GM23248 (cell line): Measurements from ENCODE around the gene TNFRSF12A. TPM values are rescaled to one million over a fixed set of nuclear protein-coding genes. Genes with fewer than 3 reads are reported as not detected.

Experiments used
- DNase-seq: peaks from one replicate; pipeline ENCODE4 v3.0.0-alpha.2; 2015
- H2AFZ ChIP-seq: fragments of 200-600 bp; sonication (generic); 2 replicates; pipeline ENCODE4 v1.6.1; 2016; ENCODE audit warnings: antibody characterized with exemption
- H3F3A ChIP-seq: fragments of 200-600 bp; sonication (generic); 2 replicates; pipeline ENCODE4 v1.6.1; 2016; ENCODE audit warnings: mild to moderate bottlenecking, antibody characterized with exemption, mixed run types; ENCODE audit not compliant: insufficient read depth
- H3K27ac ChIP-seq: fragments of 200-600 bp; sonication (generic); 2 replicates; pipeline ENCODE4 v1.5.1; 2016; ENCODE audit warnings: mild to moderate bottlenecking
- H3K27me3 ChIP-seq: fragments of 200-600 bp; sonication (generic); replicated peaks from 2 replicates; pipeline ENCODE4 v1.6.1; 2016; ENCODE audit warnings: mild to moderate bottlenecking; ENCODE audit not compliant: insufficient read depth
- H3K36me3 ChIP-seq: fragments of 200-600 bp; sonication (generic); 2 replicates; pipeline ENCODE4 v1.6.1; 2016; ENCODE audit warnings: low read depth, mild to moderate bottlenecking
- H3K4me1 ChIP-seq: fragments of 200-600 bp; sonication (generic); 2 replicates; pipeline ENCODE4 v1.6.1; 2016; ENCODE audit warnings: mild to moderate bottlenecking; ENCODE audit not compliant: insufficient read depth
- H3K4me2 ChIP-seq: fragments of 200-600 bp; sonication (generic); one replicate; pipeline ENCODE4 v1.6.1; 2016; ENCODE audit warnings: mild to moderate bottlenecking; ENCODE audit not compliant: unreplicated experiment
- H3K4me3 ChIP-seq: fragments of 200-600 bp; sonication (generic); 2 replicates; pipeline ENCODE4 v1.5.1; 2016; ENCODE audit warnings: mild to moderate bottlenecking
- H3K79me2 ChIP-seq: fragments of 200-600 bp; sonication (generic); 2 replicates; pipeline ENCODE4 v1.6.1; 2016; ENCODE audit warnings: mild to moderate bottlenecking; ENCODE audit not compliant: insufficient read depth
- H3K9ac ChIP-seq: fragments of 200-600 bp; sonication (generic); 2 replicates; pipeline ENCODE4 v1.6.1; 2016; ENCODE audit warnings: mild to moderate bottlenecking
- H3K9me2 ChIP-seq: fragments of 200-600 bp; sonication (generic); 2 replicates; pipeline ENCODE4 v1.6.1; 2016; ENCODE audit warnings: mixed run types, mild to moderate bottlenecking, moderate library complexity; ENCODE audit not compliant: insufficient read depth
- H3K9me3 ChIP-seq: fragments of 200-600 bp; sonication (generic); one replicate; pipeline ENCODE4 v1.6.1; 2017; ENCODE audit warnings: low read depth
- H4K20me1 ChIP-seq: fragments of 200-600 bp; sonication (generic); 2 replicates; pipeline ENCODE4 v1.6.0; 2016; ENCODE audit not compliant: insufficient read depth
- EZH2 ChIP-seq: fragments of 200-600 bp; sonication (generic); IDR thresholded peaks from 2 replicates; pipeline ENCODE4 v1.6.1; 2018; ENCODE audit warnings: antibody characterized with exemption, mild to moderate bottlenecking; ENCODE audit not compliant: insufficient read depth, poor library complexity, severe bottlenecking
- EZH2phosphoT487 ChIP-seq: fragments of 200-600 bp; sonication (generic); IDR thresholded peaks from 2 replicates; pipeline ENCODE4 v1.6.1; 2018; ENCODE audit warnings: antibody characterized with exemption, moderate library complexity, mild to moderate bottlenecking, low read depth; ENCODE audit not compliant: insufficient read depth
- WGBS, 2 experiments: methylation state at CpG; one replicate each; pipeline ENCODE4 v1.1.6; 2015 to 2017; ENCODE audit warnings: low lambda C conversion rate in 2 of 2, low coverage in 1 of 2; ENCODE audit errors: missing lambda C conversion rate in 2 of 2; 5-methylcytosine and 5-hydroxymethylcytosine counted together
- in situ Hi-C: fragments of 300-500 bp; cut with MboI; formaldehyde crosslinking; loops from 2 replicates; pipeline ENCODE4 v1.15.0; 2020
- polyA plus RNA-seq: library from polyadenylated mRNA; unstranded; fragments of >200 nt; fragmentation: Nextera tagmentation; extraction: Ambion mirVana; gene quantifications from 2 replicates; pipeline ENCODE4 v1.2.1, GENCODE V29; 2016
- total RNA-seq: library from RNA; depleted of rRNA; stranded (reverse); fragments of >200 nt; shearing (Covaris generic); gene quantifications from 2 replicates; pipeline ENCODE4 v1.2.3, GENCODE V29; 2014

Gene TNFRSF12A
- total and polyA plus RNA-seq, 2 experiments from 2014 or later = 735 to 864 TPM

DNA sequence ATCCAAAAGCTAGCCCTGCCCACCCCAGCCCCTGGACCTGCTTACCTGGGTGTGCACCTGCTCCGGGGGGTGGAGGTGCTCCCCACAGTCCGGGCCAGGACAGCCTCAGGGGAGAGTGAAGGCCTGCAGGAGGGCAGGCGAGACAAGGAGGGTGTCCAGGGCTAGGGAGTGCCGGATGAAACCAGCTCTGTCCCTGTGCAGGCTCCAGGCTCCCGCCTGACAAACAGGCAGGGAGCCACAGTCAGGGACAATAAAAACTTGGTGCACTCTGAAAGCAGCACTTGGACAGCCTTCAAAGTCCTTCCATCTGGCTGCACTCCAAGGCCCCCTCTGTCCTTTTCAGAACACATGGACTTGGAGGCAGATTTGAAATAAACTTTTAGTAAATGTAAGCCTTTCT lies 47.1 kb upstream of the TNFRSF12A start:
- TF ChIP-seq EZH2phosphoT487 (no peak), EZH2 (no peak)
- no peak overlapping the region for H3K9ac ChIP-seq
- H3K27ac ChIP-seq = no peak overlapping the region
- H2AFZ ChIP-seq = no peak overlapping the region
- H3K4me3 ChIP-seq = no peak overlapping the region
- no peaks in the 10 kb centered on the region for H3K36me3 ChIP-seq
- H3K4me2 ChIP-seq = no peak overlapping the region
- H3K9me2 ChIP-seq = no peaks in the 10 kb centered on the region
- H3K27me3 ChIP-seq = 0 out of 2 replicates have a peak, but pooled peaks cover under 1% of the 10 kb centered on the region
- no peaks in the 10 kb centered on the region for H3F3A ChIP-seq
- no peak for DNase-seq
- in situ Hi-C loops = no loop called here
- 92 to 93% methylated on average over 5 of the region's 5 CpGs for WGBS, 2 experiments
- no peaks in the 10 kb centered on the region for H3K79me2 ChIP-seq
- H3K9me3 ChIP-seq = no peaks in the 10 kb centered on the region
- H3K4me1 ChIP-seq = no peaks in the 10 kb centered on the region
- no peaks in the 10 kb centered on the region for H4K20me1 ChIP-seq

DNA sequence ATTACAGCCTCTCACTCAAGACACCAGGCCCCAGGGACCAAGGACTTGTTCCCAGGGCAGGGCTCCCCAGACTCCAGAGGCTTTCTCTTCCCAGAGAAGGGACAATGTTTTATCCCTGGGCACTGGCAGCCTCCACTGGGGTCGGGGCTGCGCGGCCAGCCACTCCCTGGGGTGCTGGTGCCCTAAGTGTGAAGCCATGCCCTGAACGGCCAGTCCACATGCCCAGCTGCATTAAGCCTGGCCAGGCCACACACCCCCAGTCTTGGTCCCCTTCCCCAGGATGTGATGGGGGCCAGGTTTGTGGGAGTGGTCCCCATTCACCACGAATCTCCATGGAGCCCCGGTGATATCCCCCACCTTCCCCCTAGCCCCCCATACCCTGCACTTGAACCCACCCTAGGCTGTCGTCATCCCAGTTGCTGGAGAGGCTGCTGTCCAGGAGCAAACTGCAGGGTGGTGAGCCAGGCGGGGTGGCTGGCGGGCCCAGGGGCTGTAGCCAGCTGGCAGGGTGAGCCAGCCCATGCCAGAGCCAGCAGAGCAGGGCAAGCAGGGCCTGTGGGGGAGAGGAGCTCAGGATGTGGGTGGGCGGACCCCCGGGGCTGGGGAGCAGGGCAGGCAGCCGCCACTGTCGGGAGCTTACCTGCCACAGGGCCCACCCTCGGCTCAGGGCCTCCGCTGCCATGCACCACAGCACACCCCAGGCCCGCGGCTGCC lies 46.4 kb upstream of the TNFRSF12A start:
- no peaks in the 10 kb centered on the region for H4K20me1 ChIP-seq
- no peaks in the 10 kb centered on the region for H3F3A ChIP-seq
- no peak overlapping the region for H2AFZ ChIP-seq
- no peak overlapping the region for H3K4me3 ChIP-seq
- H3K27me3 ChIP-seq = no peaks in the 10 kb centered on the region
- H3K4me2 ChIP-seq = no peak overlapping the region
- no peak for TF ChIP-seq EZH2
- TF ChIP-seq EZH2phosphoT487 = no peak
- in situ Hi-C loops = no loop called here
- no peaks in the 10 kb centered on the region for H3K4me1 ChIP-seq
- H3K9ac ChIP-seq = no peak overlapping the region
- no peaks in the 10 kb centered on the region for H3K9me2 ChIP-seq
- no peaks in the 10 kb centered on the region for H3K9me3 ChIP-seq
- no peaks in the 10 kb centered on the region for H3K79me2 ChIP-seq
- H3K36me3 ChIP-seq = no peaks in the 10 kb centered on the region
- H3K27ac ChIP-seq = no peak overlapping the region
- whole genome bisulfite sequencing, 2 experiments = 90 to 96% methylated on average over 13 to 15 of the region's 17 CpGs
- DNase-seq = no peak

DNA sequence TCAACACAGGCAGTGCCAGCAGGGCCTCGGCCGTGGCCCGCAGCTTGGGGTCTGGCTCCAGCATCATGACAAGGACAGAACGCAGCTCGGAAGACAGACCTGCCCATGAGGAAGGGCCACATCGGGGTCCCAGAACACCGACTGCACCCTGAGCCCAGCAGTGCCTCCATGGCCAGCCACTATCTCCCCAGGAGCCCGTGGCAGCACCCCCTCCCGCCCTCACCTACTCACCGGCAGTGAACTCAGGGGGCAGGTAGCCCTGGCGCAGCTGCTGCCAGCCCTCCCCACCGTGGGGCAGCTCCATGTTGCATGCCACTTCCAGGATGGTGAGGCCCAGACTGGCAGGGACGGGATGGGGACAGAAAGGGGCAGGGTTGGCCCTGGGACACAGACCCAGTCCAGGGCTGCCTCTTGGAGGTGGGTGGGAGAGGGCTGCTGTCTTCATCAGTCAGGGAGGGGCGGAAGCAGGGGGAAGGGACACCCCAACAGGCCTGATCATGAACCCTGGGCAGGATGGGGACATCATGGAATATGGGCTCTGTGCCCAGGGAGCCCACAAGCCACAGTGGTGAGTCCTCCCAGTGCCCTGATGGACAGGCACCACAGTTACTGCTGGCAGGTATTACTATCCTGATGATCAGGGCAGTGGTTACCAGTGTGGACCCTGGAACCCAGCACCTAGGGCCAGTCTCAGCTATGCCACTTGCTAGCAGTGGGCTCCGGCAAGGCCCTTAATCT lies 45.7 kb upstream of the TNFRSF12A start:
- no peaks in the 10 kb centered on the region for H3K36me3 ChIP-seq

DNA sequence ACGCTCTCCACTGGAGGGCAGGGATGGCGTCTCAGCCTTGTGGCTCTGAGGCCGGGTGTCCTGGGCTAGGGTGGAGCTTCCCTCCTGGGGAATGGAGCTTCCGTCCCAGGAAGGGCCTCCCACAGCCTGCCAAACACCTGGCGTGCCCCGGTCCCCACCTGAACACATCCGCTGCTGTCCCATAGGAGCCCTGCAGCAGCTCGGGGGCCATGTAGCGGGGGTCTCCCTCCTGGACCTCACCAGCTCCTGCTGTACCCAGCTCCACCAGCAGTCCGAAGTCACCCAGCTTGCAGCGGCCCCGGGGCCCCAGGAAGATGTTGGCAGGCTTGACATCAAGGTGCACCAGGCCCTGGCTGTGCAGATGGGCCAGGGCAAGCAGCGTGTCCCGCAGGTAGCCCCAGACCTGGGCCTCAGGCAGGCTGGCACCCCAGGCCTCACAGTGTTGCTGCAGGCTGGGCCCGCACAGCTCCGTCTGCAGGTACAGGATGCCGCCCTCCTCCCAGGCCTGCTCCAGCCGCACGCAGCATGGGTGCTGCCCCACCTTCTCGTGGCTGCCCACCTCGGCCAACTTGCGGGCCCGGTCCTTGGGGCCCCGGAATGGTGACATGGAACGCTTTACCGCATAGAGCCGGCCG lies 44.9 kb upstream of the TNFRSF12A start:
- Histone ChIP-seq H3K4me2 (no peak overlapping the region), H3K27ac (no peak overlapping the region), H3K4me1 (no peaks in the 10 kb centered on the region), H3K36me3 (no peaks in the 10 kb centered on the region), H3K9ac (no peak overlapping the region), H4K20me1 (no peaks in the 10 kb centered on the region), H3K79me2 (no peaks in the 10 kb centered on the region), H3K9me2 (no peaks in the 10 kb centered on the region), H3F3A (no peaks in the 10 kb centered on the region), H3K27me3 (no peaks in the 10 kb centered on the region), H3K9me3 (no peaks in the 10 kb centered on the region), H2AFZ (no peak overlapping the region), H3K4me3 (no peak overlapping the region)
- WGBS, 2 experiments = 92 to 96% methylated on average over 27 to 28 of the region's 28 CpGs
- in situ Hi-C loops = no loop called here
- no peak for TF ChIP-seq EZH2phosphoT487
- no peak for TF ChIP-seq EZH2
- DNase-seq = no peak

More for the DNA sequence above, 45.7 kb upstream of the TNFRSF12A start:
- no peaks in the 10 kb centered on the region for H3K9me2 ChIP-seq
- H3K27ac ChIP-seq = no peak overlapping the region
- H3K9me3 ChIP-seq = no peaks in the 10 kb centered on the region
- H3K9ac ChIP-seq = no peak overlapping the region
- DNase-seq = no peak
- no peaks in the 10 kb centered on the region for H3K27me3 ChIP-seq
- H4K20me1 ChIP-seq = no peaks in the 10 kb centered on the region
- WGBS, 2 experiments = 96 to 98% methylated on average over 11 to 12 of the region's 15 CpGs
- no peaks in the 10 kb centered on the region for H3K4me1 ChIP-seq
- H3K4me3 ChIP-seq = no peak overlapping the region
- no peak overlapping the region for H2AFZ ChIP-seq
- no peak overlapping the region for H3K4me2 ChIP-seq
- H3F3A ChIP-seq = no peaks in the 10 kb centered on the region
- in situ Hi-C loops = no loop called here
- TF ChIP-seq EZH2 (no peak), EZH2phosphoT487 (no peak)
- no peaks in the 10 kb centered on the region for H3K79me2 ChIP-seq
